Ovary (tissue), 9 donors: Measurements from ENCODE around the gene TJP2. TPM values are rescaled to one million over a fixed set of nuclear protein-coding genes. Genes with fewer than 3 reads are reported as not detected.
"Not testable (repeated sequence)": the region's sequence is repeated elsewhere in the genome, so short reads cannot be mapped to it uniquely, and the experiment has no call there.

Experiments used
- DNase-seq, 5 donors: peaks; one replicate each; pipeline ENCODE4 v3.0.0-alpha.2; 2019 to 2020
- H3K27ac ChIP-seq, 2 donors: fragments of 200-600 bp; one replicate each; pipeline versions ENCODE4 v1.5.1 to v1.8.0; 2019 to 2022
- H3K27me3 ChIP-seq: fragments of 200-600 bp; one replicate; pipeline ENCODE4 v1.8.0; 2022
- H3K36me3 ChIP-seq: fragments of 200-600 bp; sonication (generic); one replicate; pipeline ENCODE4 v1.5.1; 2019
- H3K4me1 ChIP-seq: one replicate; pipeline ENCODE4 v1.8.1; 2013; ENCODE audit warnings: mild to moderate bottlenecking, moderate library complexity; ENCODE audit not compliant: insufficient read depth
- H3K4me3 ChIP-seq: fragments of 200-600 bp; sonication (generic); one replicate; pipeline ENCODE4 v1.5.1; 2017
- H3K9me3 ChIP-seq, 2 donors: fragments of 200-600 bp in 1 of 2; sonication (generic) in 1 of 2; one replicate each; pipeline versions ENCODE4 v1.5.1 to v1.8.1; 2013 to 2019; ENCODE audit warnings: mild to moderate bottlenecking in 1 of 2, moderate library complexity in 1 of 2
- EP300 ChIP-seq: sonication (generic); formaldehyde crosslinking; IDR thresholded peaks from one replicate; pipeline ENCODE4 v1.6.1; 2017; ENCODE audit warnings: antibody characterized with exemption
- POLR2A ChIP-seq: fragments of 450-650 bp; IDR thresholded peaks from one replicate; pipeline ENCODE4 v1.6.1; 2017; ENCODE audit warnings: antibody characterized with exemption, mild to moderate bottlenecking, moderate library complexity
- WGBS, 3 donors: extraction: QIAGEN DNeasy Blood & Tissue Kit in 1 of 3; methylation state at CpG; one replicate each; pipeline versions ENCODE4 v1.1.5 to v1.1.7; 2013 to 2017; 5-methylcytosine and 5-hydroxymethylcytosine counted together
- intact Hi-C, 4 donors: fragments of 100-400 bp; cut with DNase I; formaldehyde crosslinking; loops; one replicate each; pipeline versions ENCODE4 v1.11.0 to v1.15.1; 2022 to 2023
- polyA plus RNA-seq, 2 donors: library from polyadenylated mRNA; stranded (reverse); fragments of 200-250 nt in 1 of 2; fragments of 350-450 nt in 1 of 2; fragmentation: Illumina TruSeq in 1 of 2; extraction: RNeasy Lipid Tissue Mini Kit (QIAGEN cat#74804) in 1 of 2; gene quantifications; one replicate each; pipeline ENCODE4 v1.2.3, GENCODE V29; 2013 to 2014
- total RNA-seq, 7 donors: library from RNA; depleted of rRNA in 2 of 7; stranded (reverse); fragments of >200 nt in 2 of 7; fragmentation: NEBNext Ultra II Directional in 3 of 7; extraction: Animal tissue kit (Norgen Biotek cat#: 25700) in 3 of 7; gene quantifications; one replicate each; pipeline versions ENCODE4 v1.1.0 to v1.2.4, GENCODE V29; 2016 to 2023
- TF ChIP-seq, protein P1 (sequence below), 3 donors: fragments of 450-650 bp in 2 of 3; fragments of 200-600 bp in 1 of 3; IDR thresholded peaks; one replicate each; pipeline versions ENCODE4 v1.5.1 to v1.8.0; 2016 to 2022; ENCODE audit warnings: antibody characterized with exemption in 3 of 3, mild to moderate bottlenecking in 1 of 3
- donor health status: DM: no; HTN: no; CAD: no; lungs with moderate emphysema.
- donor health status: DM: no; HTN: no; CAD: no.
- donor health status: Bipolar disorder and iron deficiency.
- donor health status: DM: yes; HTN: yes; CAD: no.
- donor health status: DM: no; HTN: no; CAD: no.
- donor health status: DM: yes; HTN: yes; CAD: no.

The TJP2 gene
- total and polyA plus RNA-seq, 9 donors, result 40.5 to 143 (median 68.5) TPM

DNA sequence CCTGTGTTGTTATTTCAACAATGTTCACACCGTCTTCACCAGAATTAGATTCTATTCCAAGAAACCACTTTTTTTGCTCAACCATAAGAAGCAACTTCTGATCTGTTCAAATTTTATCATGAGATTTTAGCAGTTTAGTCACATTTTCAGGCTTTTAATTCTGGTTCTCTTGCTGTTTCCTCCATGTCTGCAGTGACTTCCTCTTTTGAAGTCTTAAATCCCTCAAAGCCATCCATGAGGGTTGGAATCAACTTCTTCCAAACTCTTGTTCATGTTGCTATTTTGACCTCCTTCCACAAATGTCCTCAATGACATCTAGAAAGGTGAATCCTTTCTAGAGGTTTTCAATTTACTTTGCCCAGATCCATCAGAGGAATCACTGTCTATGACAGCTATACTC is 125.2 kb downstream of the TJP2 start:
- Histone ChIP-seq H3K27me3 (no peaks in the 10 kb centered on the region), H3K27ac (no peak overlapping the region), H3K9me3 (no peaks in the 10 kb centered on the region), H3K36me3 (no peaks in the 10 kb centered on the region), H3K4me3 (no peak overlapping the region), H3K4me1 (peaks cover 14% of the 10 kb centered on the region)
- intact Hi-C loops, result no loop called here
- WGBS, 3 donors, result 80 to 86% (median 85%) methylated on average over 1 of the region's 1 CpG
- DNase-seq, result no peak
- TF ChIP-seq EP300 (no peak), POLR2A (no peak)
- TF ChIP-seq, protein P1, sequence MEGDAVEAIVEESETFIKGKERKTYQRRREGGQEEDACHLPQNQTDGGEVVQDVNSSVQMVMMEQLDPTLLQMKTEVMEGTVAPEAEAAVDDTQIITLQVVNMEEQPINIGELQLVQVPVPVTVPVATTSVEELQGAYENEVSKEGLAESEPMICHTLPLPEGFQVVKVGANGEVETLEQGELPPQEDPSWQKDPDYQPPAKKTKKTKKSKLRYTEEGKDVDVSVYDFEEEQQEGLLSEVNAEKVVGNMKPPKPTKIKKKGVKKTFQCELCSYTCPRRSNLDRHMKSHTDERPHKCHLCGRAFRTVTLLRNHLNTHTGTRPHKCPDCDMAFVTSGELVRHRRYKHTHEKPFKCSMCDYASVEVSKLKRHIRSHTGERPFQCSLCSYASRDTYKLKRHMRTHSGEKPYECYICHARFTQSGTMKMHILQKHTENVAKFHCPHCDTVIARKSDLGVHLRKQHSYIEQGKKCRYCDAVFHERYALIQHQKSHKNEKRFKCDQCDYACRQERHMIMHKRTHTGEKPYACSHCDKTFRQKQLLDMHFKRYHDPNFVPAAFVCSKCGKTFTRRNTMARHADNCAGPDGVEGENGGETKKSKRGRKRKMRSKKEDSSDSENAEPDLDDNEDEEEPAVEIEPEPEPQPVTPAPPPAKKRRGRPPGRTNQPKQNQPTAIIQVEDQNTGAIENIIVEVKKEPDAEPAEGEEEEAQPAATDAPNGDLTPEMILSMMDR (IDR thresholded peaks at IDR 0.05), result no peak

DNA sequence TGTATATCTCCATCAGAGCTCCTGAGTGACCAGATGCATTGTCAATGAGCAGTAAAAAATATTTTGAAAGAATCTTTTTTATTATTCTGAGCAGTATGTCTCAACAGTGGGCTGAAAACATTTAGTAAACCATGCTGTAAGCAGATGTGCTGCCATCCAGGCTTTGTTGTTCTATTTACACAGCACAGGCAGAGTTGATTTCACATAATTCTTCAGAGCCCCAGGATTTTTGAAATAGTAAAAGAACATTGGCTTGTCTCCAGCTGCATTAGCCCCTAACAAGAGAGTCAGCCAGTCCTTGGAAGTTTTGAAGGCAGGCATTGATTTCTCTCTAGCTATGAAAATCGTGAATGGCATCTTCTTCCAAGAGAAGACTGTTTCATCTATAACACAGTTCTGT is 125.7 kb downstream of the TJP2 start:
- TF ChIP-seq, protein P1 (IDR thresholded peaks at IDR 0.05), result no peak
- TF ChIP-seq EP300, result no peak
- TF ChIP-seq POLR2A, result no peak
- intact Hi-C loops, result no loop called here
- 21 to 38% (median 29%) methylated on average over 1 of the region's 1 CpG for WGBS, 3 donors

DNA sequence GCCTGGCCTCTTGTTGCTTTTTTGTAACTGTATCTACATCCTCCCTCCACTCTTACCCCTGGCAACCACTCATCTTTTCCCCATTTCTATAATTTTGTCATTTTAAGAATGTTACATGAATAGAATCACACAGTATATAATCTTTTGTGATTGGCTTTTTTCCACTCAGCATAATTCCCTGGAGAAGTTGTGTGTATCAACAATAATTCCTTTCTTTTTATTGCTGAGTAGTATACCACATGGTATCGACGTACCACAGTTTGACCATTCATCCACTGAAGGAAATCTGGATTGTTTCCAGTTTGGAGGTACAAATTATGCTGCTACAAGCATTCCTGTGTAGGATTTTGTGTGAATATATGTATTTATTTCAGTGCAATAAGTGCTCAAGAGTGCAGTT is 129.3 kb downstream of the TJP2 start:
- no peaks in the 10 kb centered on the region for H3K27me3 ChIP-seq
- H3K4me1 ChIP-seq, result peaks cover 9% of the 10 kb centered on the region
- DNase-seq, result no peak
- H3K27ac ChIP-seq, result no peak overlapping the region
- WGBS, 3 donors, result 95 to 98% (median 95%) methylated on average over 2 of the region's 2 CpGs
- H3K4me3 ChIP-seq, result no peak overlapping the region
- H3K9me3 ChIP-seq, result no peaks in the 10 kb centered on the region
- TF ChIP-seq EP300, result no peak
- TF ChIP-seq POLR2A, result no peak
- TF ChIP-seq, protein P1 (IDR thresholded peaks at IDR 0.05), result no peak
- no peaks in the 10 kb centered on the region for H3K36me3 ChIP-seq
- intact Hi-C loops, result no loop called here

More for the DNA sequence above, 125.7 kb downstream of the TJP2 start:
- no peaks in the 10 kb centered on the region for H3K27me3 ChIP-seq
- no peaks in the 10 kb centered on the region for H3K36me3 ChIP-seq
- no peak overlapping the region for H3K27ac ChIP-seq
- H3K4me3 ChIP-seq, result no peak overlapping the region
- no peaks in the 10 kb centered on the region for H3K9me3 ChIP-seq
- peaks cover 14% of the 10 kb centered on the region for H3K4me1 ChIP-seq
- no peak for DNase-seq

DNA sequence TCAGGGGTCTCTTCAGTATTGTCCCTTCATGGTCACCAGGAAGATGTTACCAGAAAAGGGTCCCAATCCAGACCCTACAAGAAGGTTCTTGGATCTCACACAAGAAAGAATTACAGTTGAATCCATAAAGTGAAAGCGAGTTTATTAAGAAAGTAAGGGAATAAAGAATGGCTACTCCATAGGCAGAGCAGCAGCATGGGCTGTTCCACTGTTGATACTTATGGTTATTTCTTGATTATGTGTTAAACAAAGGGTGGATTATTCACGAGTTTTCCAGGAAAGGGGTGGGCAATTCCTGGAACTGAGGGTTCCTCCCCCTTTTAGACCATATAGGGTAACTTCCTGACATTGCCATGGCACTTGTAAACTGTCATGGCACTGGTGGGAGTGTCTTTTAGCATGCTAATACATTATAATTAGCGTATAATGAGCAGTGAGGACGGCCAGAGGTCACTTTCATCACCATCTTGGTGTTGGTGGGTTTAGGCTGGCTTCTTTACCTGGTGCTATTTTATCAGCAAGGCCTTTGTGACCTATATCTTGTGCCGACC is 132.9 kb downstream of the TJP2 start:
- H3K27ac ChIP-seq, DNase-seq, H3K4me3 ChIP-seq, H3K9me3 ChIP-seq, intact Hi-C loops, H3K36me3 ChIP-seq, H3K4me1 ChIP-seq, H3K27me3 ChIP-seq: not testable (repeated sequence)
- WGBS, 3 donors, result 87 to 90% (median 90%) methylated on average over 5 of the region's 5 CpGs

DNA sequence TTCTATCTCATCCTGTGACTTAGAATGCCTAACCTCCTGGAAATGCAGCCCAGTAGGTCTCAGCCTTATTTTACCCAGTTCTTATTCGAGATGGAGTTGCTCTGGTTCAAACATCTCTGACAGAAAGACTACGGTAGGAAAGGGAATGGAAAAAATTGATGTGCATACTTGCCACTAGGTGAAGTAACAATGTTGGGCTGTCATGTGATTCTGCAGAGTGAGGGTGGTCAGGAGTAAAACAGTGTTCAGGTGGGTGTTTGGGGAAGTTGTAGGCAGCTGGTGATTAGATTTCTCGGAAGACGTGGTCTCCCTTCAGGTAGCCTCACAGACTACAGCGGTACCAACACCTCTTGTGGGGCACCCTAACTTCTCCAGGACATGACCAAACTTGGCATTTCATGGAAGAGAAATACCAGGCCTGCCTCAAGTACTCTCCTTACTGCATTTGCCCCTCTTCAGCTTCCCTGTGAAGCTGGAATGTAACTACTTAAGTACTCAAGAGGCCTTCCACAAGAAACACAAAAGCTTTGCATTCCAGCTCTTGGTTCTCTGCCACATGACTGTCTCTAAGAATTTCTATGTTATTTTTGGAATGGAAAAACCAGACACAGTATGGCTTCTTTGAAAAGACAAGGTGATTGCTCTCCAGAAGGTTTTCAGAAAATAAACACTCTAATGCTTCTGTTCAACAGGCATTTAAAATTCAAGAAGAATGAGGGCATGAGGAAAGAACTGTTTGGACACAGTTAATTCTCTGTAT is 133.5 kb downstream of the TJP2 start:
- H3K27me3 ChIP-seq, result no peaks in the 10 kb centered on the region
- peaks cover 0 to under 1% of the 10 kb centered on the region in 2 donors for H3K9me3 ChIP-seq
- no peak overlapping the region for H3K27ac ChIP-seq
- H3K4me1 ChIP-seq, result peaks cover 3% of the 10 kb centered on the region
- H3K36me3 ChIP-seq, result no peaks in the 10 kb centered on the region
- no peak for DNase-seq
- no peak overlapping the region for H3K4me3 ChIP-seq
- 83 to 90% (median 87%) methylated on average over 5 of the region's 5 CpGs for WGBS, 3 donors
- intact Hi-C loops, result no loop called here
- no peak for TF ChIP-seq POLR2A
- TF ChIP-seq, protein P1 (IDR thresholded peaks at IDR 0.05), result no peak
- no peak for TF ChIP-seq EP300
